CD4-positive, alpha-beta memory T cell (primary cell): Measurements from ENCODE around the gene SPC24. TPM values are rescaled to one million over a fixed set of nuclear protein-coding genes. Genes with fewer than 3 reads are reported as not detected.

Experiments used
- CTCF ChIA-PET: fragments of 350-600 bp; sonication (Branson Sonifier 250); formaldehyde crosslinking; loops from one replicate; lab custom pipeline; 2021; ENCODE audit warnings: inconsistent platforms; ENCODE audit not compliant: partially characterized antibody; lab: Charles Lee
- POLR2A ChIA-PET: fragments of 350-600 bp; sonication (Branson Sonifier 250); formaldehyde crosslinking; loops from one replicate; lab custom pipeline; 2021; ENCODE audit not compliant: partially characterized antibody; lab: Charles Lee
- DNase-seq, 5 donors: peaks; one replicate each; pipeline versions ENCODE4 v3.0.0 to v3.0.0-alpha.2; 2020 to 2022; ENCODE audit warnings: mixed read lengths in 1 of 5
- H3K27ac ChIP-seq: one replicate; pipeline ENCODE4 v1.7.0; 2013; ENCODE audit warnings: low read depth, low read length
- H3K27me3 ChIP-seq: 2 replicates; pipeline ENCODE4 v1.7.0; 2013; ENCODE audit warnings: mild to moderate bottlenecking, low read length, moderate library complexity; ENCODE audit not compliant: insufficient read depth
- H3K36me3 ChIP-seq: 2 replicates; pipeline ENCODE4 v1.7.0; 2013; ENCODE audit warnings: mild to moderate bottlenecking, low read length, moderate library complexity; ENCODE audit not compliant: insufficient read depth
- H3K4me1 ChIP-seq: 2 replicates; pipeline ENCODE4 v1.7.0; 2013; ENCODE audit warnings: mild to moderate bottlenecking, low read length, moderate library complexity; ENCODE audit not compliant: insufficient read depth
- H3K4me3 ChIP-seq, 2 donors: one replicate each; pipeline ENCODE4 v1.7.0; 2013; ENCODE audit warnings: low read length in 2 of 2, mild to moderate bottlenecking in 1 of 2
- H3K9me3 ChIP-seq, 2 donors: one replicate each; pipeline ENCODE4 v1.7.0; 2013; ENCODE audit warnings: low read length in 2 of 2, control low read depth in 1 of 2; ENCODE audit not compliant: control insufficient read depth in 1 of 2
- H3K27ac Mint-ChIP-seq, 7 donors: one replicate each; pipeline ENCODE4 v1.8.0; 2020 to 2021; ENCODE audit warnings: mixed read lengths in 7 of 7, mild to moderate bottlenecking in 6 of 7, inconsistent platforms in 3 of 7, moderate library complexity in 3 of 7
- H3K27me3 Mint-ChIP-seq, 2 donors: one replicate each; pipeline ENCODE4 v1.8.0; 2020 to 2021; ENCODE audit warnings: mixed read lengths in 2 of 2
- H3K36me3 Mint-ChIP-seq, 2 donors: one replicate each; pipeline ENCODE4 v1.8.0; 2020 to 2021; ENCODE audit warnings: mixed read lengths in 2 of 2, inconsistent platforms in 1 of 2, mild to moderate bottlenecking in 1 of 2
- H3K4me1 Mint-ChIP-seq, 4 donors: one replicate each; pipeline ENCODE4 v1.8.0; 2020 to 2021; ENCODE audit warnings: mixed read lengths in 4 of 4, mild to moderate bottlenecking in 1 of 4
- H3K4me3 Mint-ChIP-seq, 8 donors: one replicate each; pipeline ENCODE4 v1.8.0; 2020 to 2021; ENCODE audit warnings: mixed read lengths in 8 of 8, mild to moderate bottlenecking in 7 of 8, moderate library complexity in 6 of 8, inconsistent platforms in 3 of 8
- H3K9me3 Mint-ChIP-seq, 8 donors: one replicate each; pipeline ENCODE4 v1.8.0; 2020 to 2021; ENCODE audit warnings: mixed read lengths in 8 of 8, mild to moderate bottlenecking in 5 of 8, inconsistent platforms in 3 of 8, moderate library complexity in 1 of 8
- intact Hi-C: fragments of 100-400 bp; cut with micrococcal nuclease; formaldehyde crosslinking; loops from one replicate; pipeline ENCODE4 v1.15.1; 2023
- polyA plus RNA-seq, 2 donors: library from polyadenylated mRNA; unstranded; fragments of 300-500 nt; fragmentation: Illumina TruSeq; gene quantifications; one replicate each; pipeline ENCODE4 v1.2.3, GENCODE V29; 2021
- total RNA-seq, 2 experiments: library from RNA; stranded (reverse); gene quantifications; one replicate each; pipeline ENCODE4 v1.2.3, GENCODE V29; 2021

SPC24 gene
- total and polyA plus RNA-seq, 4 experiments from 2014 or later = 0.32 to 1.9 (median 0.84) TPM; not detected in 1

DNA sequence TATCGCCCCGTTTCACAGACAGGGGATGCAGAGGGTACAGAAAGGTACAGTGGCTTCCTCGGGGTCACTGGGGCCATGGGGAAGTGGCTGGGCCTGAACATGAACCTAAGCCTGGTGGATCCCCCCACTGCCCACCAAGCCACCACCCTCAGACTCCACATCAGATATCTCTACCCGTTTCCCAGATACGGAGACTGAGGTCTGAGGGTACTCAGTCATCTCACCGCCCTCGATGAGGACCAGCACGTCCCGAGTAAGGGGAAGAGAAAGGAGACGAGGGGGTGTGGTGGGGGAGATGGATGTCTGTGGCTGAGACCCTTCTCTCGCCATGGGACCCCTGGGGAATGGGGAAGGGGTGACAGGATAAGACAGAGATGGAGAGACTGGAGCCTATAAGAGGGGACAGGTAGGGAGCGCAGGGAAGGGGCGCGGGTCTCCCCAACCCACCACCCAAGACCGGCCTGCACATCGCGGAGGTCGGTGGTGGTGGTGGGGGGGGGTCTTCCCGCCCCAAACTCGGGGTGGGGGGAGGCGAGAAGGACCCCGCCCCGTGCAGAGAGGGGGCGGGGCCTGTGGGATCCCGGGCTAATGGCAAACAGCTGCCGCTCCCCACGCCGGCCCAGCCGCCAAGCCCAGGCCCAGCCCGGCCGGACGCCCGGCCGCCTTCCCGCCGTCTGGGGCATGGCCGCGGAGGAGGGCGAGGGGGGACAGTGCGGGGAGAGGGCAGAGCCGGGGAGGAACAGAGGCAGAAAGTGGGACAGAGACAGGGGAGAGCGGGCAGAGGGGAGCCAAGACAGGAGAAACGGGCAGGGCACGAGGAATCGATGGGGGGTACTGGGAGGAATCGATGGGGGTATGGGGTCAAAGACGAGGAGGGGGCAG, 41.1 kb upstream of the SPC24 start:
- no peaks in the 10 kb centered on the region for H3K36me3 Mint-ChIP-seq
- Histone ChIP-seq H3K27me3 (no peaks in the 10 kb centered on the region), H3K36me3 (no peaks in the 10 kb centered on the region), H3K27ac (no peak overlapping the region), H3K4me3 (peak overlapping the region in 1 of 2 donors; percentile 48), H3K4me1 (peaks cover 16% of the 10 kb centered on the region), H3K9me3 (no peaks in the 10 kb centered on the region)
- H3K4me3 Mint-ChIP-seq = peak overlapping the region in 7 of 8 donors; percentile 64 to 89 (median 71)
- ChIA-PET POLR2A (no interaction called here), CTCF (no interaction called here)
- peaks cover 3 to 13% (median 8%) of the 10 kb centered on the region in 4 donors for H3K4me1 Mint-ChIP-seq
- DNase-seq = no peak
- H3K9me3 Mint-ChIP-seq = no peaks in the 10 kb centered on the region
- peak overlapping the region in 1 of 7 donors; percentile 77 for H3K27ac Mint-ChIP-seq
- intact Hi-C loops = no loop called here
- peaks cover 2 to 4% of the 10 kb centered on the region in 2 donors for H3K27me3 Mint-ChIP-seq

DNA sequence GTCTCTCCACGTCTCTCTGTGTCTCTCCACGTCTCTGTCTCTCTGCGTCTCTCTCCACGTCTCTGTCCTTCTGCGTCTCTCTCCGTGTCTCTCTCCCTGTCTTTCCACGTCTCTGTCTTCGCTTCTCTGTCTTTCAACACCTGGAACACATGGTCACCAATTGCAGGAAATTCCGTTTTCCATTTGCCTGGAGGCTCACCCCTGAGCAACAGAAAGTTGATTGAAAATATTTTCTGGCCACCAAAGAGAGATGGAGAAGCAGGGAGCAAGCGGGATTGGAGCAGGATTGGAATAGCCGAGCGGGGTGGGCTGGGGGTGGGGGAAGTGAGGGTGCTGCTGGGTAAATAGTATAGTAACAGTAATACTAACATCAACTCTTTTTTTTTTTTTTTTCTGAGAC, 40.1 kb upstream of the SPC24 start:
- Histone ChIP-seq H3K4me1 (peaks cover 16% of the 10 kb centered on the region), H3K36me3 (no peaks in the 10 kb centered on the region), H3K4me3 (no peak overlapping the region), H3K27ac (no peak overlapping the region), H3K27me3 (no peaks in the 10 kb centered on the region), H3K9me3 (no peaks in the 10 kb centered on the region)
- ChIA-PET POLR2A (no interaction called here), CTCF (no interaction called here)
- H3K9me3 Mint-ChIP-seq = no peaks in the 10 kb centered on the region
- H3K4me3 Mint-ChIP-seq = peak overlapping the region in 4 of 8 donors; percentile 4 to 76 (median 50)
- peaks cover 3 to 13% (median 8%) of the 10 kb centered on the region in 4 donors for H3K4me1 Mint-ChIP-seq
- intact Hi-C loops = no loop called here
- no peak for DNase-seq
- no peaks in the 10 kb centered on the region for H3K36me3 Mint-ChIP-seq
- peak overlapping the region in 3 of 7 donors; percentile 4 to 59 (median 53) for H3K27ac Mint-ChIP-seq
- peaks cover 2 to 4% of the 10 kb centered on the region in 2 donors for H3K27me3 Mint-ChIP-seq

DNA sequence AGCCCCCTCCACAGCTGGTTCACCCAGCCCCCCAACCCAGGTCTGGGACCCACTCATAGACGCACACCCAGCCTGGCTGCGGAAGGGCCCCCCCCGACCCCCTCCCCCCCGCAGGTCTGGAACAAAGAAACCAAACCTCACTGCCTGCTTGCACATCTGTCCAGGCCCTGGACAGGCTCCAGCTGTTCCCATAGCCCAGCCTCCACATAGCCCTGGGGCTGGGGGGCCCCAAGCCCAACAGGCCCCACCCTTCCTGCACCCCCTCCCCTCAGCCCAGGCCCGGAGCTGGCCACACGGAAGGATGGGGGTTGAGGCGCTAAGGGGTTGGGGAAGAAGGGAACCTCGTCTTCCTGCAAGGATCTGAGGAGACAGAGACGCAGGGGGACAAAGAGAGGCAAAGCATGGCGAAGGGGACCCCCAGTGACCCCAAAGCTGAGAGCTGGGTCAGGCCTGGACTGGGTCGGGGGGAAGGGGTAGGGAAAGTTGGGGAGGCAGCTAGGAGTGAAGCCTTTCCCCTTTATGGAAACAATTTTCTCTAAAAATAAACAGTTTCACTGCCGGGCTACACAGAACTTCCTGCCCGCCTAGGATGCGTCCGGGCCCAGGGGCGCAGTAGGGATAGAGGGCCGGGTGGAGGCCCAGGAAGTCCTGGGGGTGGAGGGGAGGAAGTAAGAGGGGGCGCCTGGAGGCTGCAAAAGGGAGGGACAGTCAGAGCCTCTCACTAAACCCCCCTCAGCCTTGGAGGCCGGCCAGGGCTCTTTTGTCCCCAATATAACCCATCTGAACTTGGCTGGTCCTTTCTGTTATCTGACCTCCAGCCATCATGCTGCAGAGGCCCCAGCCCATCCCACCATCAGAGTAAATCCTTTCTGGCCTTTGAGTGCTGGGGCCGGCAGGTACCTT, 39.3 kb upstream of the SPC24 start:
- Mint-ChIP-seq H3K4me3 (no peak overlapping the region), H3K36me3 (no peaks in the 10 kb centered on the region), H3K27me3 (peaks cover 2 to 4% of the 10 kb centered on the region in 2 donors), H3K27ac (no peak overlapping the region), H3K9me3 (no peaks in the 10 kb centered on the region), H3K4me1 (peaks cover 3 to 13% (median 8%) of the 10 kb centered on the region in 4 donors)
- no peak overlapping the region for H3K4me3 ChIP-seq
- ChIA-PET POLR2A (no interaction called here), CTCF (interaction anchor here (1.3 kb wide), 1 partner anchor 57 kb away, joined by 3 read pairs; no protein-coding TSS in a partner anchor)
- H3K27me3 ChIP-seq = no peaks in the 10 kb centered on the region
- peaks cover 16% of the 10 kb centered on the region for H3K4me1 ChIP-seq
- no peaks in the 10 kb centered on the region for H3K36me3 ChIP-seq
- H3K9me3 ChIP-seq = no peaks in the 10 kb centered on the region
- no peak overlapping the region for H3K27ac ChIP-seq
- no peak for DNase-seq
- intact Hi-C loops = no loop called here

DNA sequence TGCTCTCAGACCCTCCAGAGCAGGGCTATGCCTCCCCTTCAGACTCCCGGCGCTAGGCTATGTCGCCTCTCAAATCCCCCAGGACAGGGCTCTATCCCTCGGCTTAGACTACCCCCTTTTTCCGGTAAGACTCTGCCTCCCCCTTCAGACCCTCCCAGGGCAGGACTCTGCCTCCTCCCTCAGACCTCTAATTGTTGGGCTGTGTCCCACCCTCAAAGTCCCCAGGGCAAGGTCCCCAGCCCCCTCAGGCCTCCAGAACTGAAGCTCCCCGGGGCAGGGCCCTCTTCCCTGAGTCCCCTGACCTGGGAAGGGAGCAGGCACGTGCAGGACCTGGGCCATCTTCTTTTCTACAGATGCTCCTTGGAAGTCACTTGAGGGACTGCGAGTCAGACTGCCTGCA, 38.6 kb upstream of the SPC24 start:
- Mint-ChIP-seq H3K4me1 (peaks cover 3 to 13% (median 8%) of the 10 kb centered on the region in 4 donors), H3K9me3 (no peaks in the 10 kb centered on the region), H3K27me3 (peaks cover 2 to 4% of the 10 kb centered on the region in 2 donors), H3K36me3 (no peaks in the 10 kb centered on the region), H3K4me3 (no peak overlapping the region), H3K27ac (no peak overlapping the region)
- Histone ChIP-seq H3K27me3 (no peaks in the 10 kb centered on the region), H3K9me3 (no peaks in the 10 kb centered on the region), H3K27ac (no peak overlapping the region), H3K4me1 (peaks cover 16% of the 10 kb centered on the region), H3K36me3 (no peaks in the 10 kb centered on the region), H3K4me3 (no peak overlapping the region)
- POLR2A ChIA-PET = no interaction called here
- CTCF ChIA-PET = interaction anchor here (1.3 kb wide), 1 partner anchor 57 kb away, joined by 3 read pairs; no protein-coding TSS in a partner anchor
- intact Hi-C loops = no loop called here
- no peak for DNase-seq

DNA sequence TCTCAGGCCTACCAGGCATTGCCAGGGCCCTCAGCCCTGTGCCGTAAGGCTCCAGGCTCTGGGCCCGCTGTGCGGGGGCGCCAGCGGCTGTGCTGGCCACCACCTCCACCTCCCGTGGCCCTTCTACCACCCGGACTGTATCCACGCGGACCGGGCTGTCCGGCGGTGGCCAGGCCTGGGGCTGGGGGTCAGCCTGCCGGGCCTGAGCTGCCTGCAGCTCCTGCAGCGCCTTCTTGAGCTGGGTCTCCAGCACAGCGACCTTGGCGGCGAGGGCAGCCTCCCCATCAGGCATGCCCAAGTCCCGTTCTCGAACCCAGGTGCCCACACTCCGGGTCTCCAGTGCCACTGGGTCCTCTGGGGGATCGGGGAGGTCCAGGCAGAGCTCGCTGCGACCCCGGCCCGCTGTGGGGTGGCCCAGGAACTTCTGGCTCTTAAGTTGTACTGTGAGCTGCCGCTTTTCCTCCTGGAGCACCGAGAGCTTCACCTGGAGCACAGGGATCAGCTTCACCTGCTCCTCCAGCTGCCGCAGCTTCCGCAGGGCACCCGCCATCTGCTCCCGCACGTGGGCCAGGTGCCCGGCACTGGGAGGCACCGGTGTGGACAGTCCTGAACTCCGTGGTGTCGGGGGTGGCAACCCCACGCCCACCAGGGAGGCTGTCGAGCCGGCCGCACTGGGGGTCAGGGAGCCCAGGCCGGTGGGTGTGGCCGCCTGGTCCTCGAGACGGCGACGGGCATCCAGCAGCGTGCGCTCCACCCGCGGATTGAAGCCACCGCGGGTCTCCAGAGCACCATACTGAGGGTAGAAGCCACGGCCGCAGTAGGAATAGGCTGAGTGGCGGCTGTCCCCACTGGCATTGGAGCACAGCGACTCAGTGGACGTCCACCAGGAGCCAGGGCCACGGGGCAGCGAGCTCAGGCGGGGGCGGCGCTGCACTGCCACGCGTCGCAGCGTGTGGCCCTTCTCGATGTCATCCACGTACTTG, 37.7 kb upstream of the SPC24 start:
- Histone ChIP-seq H3K4me3 (no peak overlapping the region), H3K27me3 (no peaks in the 10 kb centered on the region), H3K27ac (no peak overlapping the region), H3K36me3 (no peaks in the 10 kb centered on the region), H3K9me3 (no peaks in the 10 kb centered on the region), H3K4me1 (peaks cover 16% of the 10 kb centered on the region)
- Mint-ChIP-seq H3K27ac (no peak overlapping the region), H3K27me3 (peaks cover 2 to 4% of the 10 kb centered on the region in 2 donors), H3K4me1 (peaks cover 3 to 13% (median 8%) of the 10 kb centered on the region in 4 donors), H3K36me3 (no peaks in the 10 kb centered on the region), H3K4me3 (no peak overlapping the region), H3K9me3 (no peaks in the 10 kb centered on the region)
- ChIA-PET POLR2A (no interaction called here), CTCF (interaction anchor here (1.1 kb wide), 1 partner anchor 11 kb away, joined by 3 read pairs; no protein-coding TSS in a partner anchor)
- DNase-seq = no peak
- intact Hi-C loops = no loop called here

DNA sequence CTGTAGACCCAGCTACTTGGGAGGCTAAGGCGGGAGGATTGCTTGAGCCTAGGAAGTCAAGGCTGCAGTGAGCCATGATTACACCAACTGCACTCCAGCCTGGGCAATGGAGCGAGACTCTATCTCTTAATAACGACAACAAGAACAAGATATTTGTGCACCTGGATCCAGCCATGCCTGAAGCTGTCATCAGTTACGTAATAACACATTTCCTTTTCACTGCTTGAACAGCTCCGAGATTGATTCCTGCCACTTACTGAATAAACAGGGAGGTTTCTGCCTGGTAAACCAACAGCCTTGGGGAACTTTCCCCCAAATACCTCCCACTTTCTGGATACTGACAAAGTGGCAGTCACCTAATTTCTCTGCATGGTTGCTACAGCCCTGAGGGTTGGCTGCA, 36.4 kb upstream of the SPC24 start:
- Mint-ChIP-seq H3K27me3 (peaks cover 2 to 4% of the 10 kb centered on the region in 2 donors), H3K4me1 (peaks cover 2 to 13% (median 7%) of the 10 kb centered on the region in 4 donors), H3K27ac (no peak overlapping the region), H3K9me3 (no peaks in the 10 kb centered on the region), H3K36me3 (no peaks in the 10 kb centered on the region), H3K4me3 (no peak overlapping the region)
- Histone ChIP-seq H3K27me3 (no peaks in the 10 kb centered on the region), H3K36me3 (no peaks in the 10 kb centered on the region), H3K9me3 (no peaks in the 10 kb centered on the region), H3K4me3 (no peak overlapping the region), H3K27ac (no peak overlapping the region), H3K4me1 (peaks cover 12% of the 10 kb centered on the region)
- ChIA-PET POLR2A (no interaction called here), CTCF (interaction anchor here (0.7 kb wide), 1 partner anchor 79 kb away, joined by 3 read pairs; no protein-coding TSS in a partner anchor)
- intact Hi-C loops = no loop called here
- DNase-seq = no peak
